Calu3 (cell line): ENCODE measurements around the gene ZNF622. TPM values are rescaled to one million over a fixed set of nuclear protein-coding genes. Genes with fewer than 3 reads are reported as not detected.

Experiments used
- Bru-seq: library from RNA; stranded (reverse); fragments of 400-500 nt; gene quantifications from one replicate; lab custom pipeline; 2021; lab: Mats Ljungman, UMichigan
- BruChase-seq, 2 experiments: library from RNA; stranded (reverse); fragments of 400-500 nt; gene quantifications; one replicate each; lab custom pipeline; 2021; lab: Mats Ljungman, UMichigan
- BruUV-seq: library from RNA; stranded (reverse); fragments of 400-500 nt; replicated peaks from 2 replicates; lab custom pipeline; 2021; lab: Mats Ljungman, UMichigan
- CTCF ChIA-PET: fragments of 300-600 bp; sonication (Branson Sonifier 250); formaldehyde crosslinking; loops from one replicate; lab custom pipeline; 2022; ENCODE audit warnings: antibody characterized with exemption; lab: Charles Lee
- DNase-seq: peaks from one replicate; pipeline ENCODE4 v3.0.0; 2022
- H3K27ac Mint-ChIP-seq: one replicate; pipeline ENCODE4 v1.8.0; 2022; ENCODE audit warnings: mixed read lengths; ENCODE audit not compliant: unreplicated experiment
- H3K27me3 Mint-ChIP-seq: one replicate; pipeline ENCODE4 v1.8.0; 2022; ENCODE audit warnings: mixed read lengths; ENCODE audit not compliant: unreplicated experiment
- H3K36me3 Mint-ChIP-seq: one replicate; pipeline ENCODE4 v1.8.0; 2022; ENCODE audit warnings: mild to moderate bottlenecking, moderate library complexity, mixed read lengths; ENCODE audit not compliant: insufficient read depth, unreplicated experiment
- H3K4me1 Mint-ChIP-seq: one replicate; pipeline ENCODE4 v1.8.0; 2022; ENCODE audit warnings: mild to moderate bottlenecking, low read depth, mixed read lengths; ENCODE audit not compliant: unreplicated experiment
- H3K4me3 Mint-ChIP-seq: one replicate; pipeline ENCODE4 v1.8.0; 2022; ENCODE audit warnings: mild to moderate bottlenecking, low read depth, moderate library complexity, mixed read lengths; ENCODE audit not compliant: unreplicated experiment
- H3K9me3 Mint-ChIP-seq: one replicate; pipeline ENCODE4 v1.8.0; 2022; ENCODE audit warnings: low read depth, mixed read lengths; ENCODE audit not compliant: unreplicated experiment
- CTCF ChIP-seq: fragments of 200-600 bp; IDR thresholded peaks from one replicate; pipeline ENCODE4 v1.8.0; 2022; ENCODE audit warnings: antibody characterized with exemption; ENCODE audit not compliant: unreplicated experiment
- intact Hi-C: fragments of 100-400 bp; cut with micrococcal nuclease; formaldehyde crosslinking; loops from one replicate; pipeline ENCODE4 v1.10.0; 2022; ENCODE audit not compliant: unreplicated experiment
- long read RNA-seq: library from polyadenylated mRNA; stranded (forward); transcript quantifications from one replicate; pipeline ENCODE4 v2.0.0, GENCODE V29; 2022
- total RNA-seq: library from RNA; stranded (reverse); gene quantifications from 2 replicates; pipeline ENCODE4 v1.2.3, GENCODE V29; 2022

The ZNF622 gene, protein sequence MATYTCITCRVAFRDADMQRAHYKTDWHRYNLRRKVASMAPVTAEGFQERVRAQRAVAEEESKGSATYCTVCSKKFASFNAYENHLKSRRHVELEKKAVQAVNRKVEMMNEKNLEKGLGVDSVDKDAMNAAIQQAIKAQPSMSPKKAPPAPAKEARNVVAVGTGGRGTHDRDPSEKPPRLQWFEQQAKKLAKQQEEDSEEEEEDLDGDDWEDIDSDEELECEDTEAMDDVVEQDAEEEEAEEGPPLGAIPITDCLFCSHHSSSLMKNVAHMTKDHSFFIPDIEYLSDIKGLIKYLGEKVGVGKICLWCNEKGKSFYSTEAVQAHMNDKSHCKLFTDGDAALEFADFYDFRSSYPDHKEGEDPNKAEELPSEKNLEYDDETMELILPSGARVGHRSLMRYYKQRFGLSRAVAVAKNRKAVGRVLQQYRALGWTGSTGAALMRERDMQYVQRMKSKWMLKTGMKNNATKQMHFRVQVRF
- total RNA-seq: 28.6 and 31.5 TPM in 2 replicates
- Bru-seq, nascent RNA: percentile 88 among the genes with signal in this experiment
- BruChase-seq, experiment 1, labeled RNA remaining after a 6-hour chase: percentile 59 among the genes with signal in this experiment
- BruChase-seq, experiment 2, labeled RNA remaining after a 2-hour chase: percentile 71 among the genes with signal in this experiment
- long read RNA-seq, transcript ZNF622-201 (6 exons, 1,699 nt): major isoform, 84 of 100 reads
- long read RNA-seq, partial matches to known transcripts: 13 of 100 reads
- long read RNA-seq, other reads (novel, unspliced or antisense): 3 of 100 reads

GRCh38 chr5:16465544-16466432 lies at the start of gene ZNF622:
Gene ZNF622, minus strand, starts transcription at chr5:16465800. Its CDS starts 135 bp downstream, at chr5:16465665.
- no peak for TF ChIP-seq CTCF
- intact Hi-C loops: no loop called here
- H3K27ac Mint-ChIP-seq: peak within 1 kb of the TSS; percentile 92
- peak; percentile 88 for DNase-seq
- CTCF ChIA-PET: no interaction called here
- H3K9me3 Mint-ChIP-seq: no peaks in the 10 kb centered on the region
- peaks cover 32% of the 10 kb centered on the region for H3K4me1 Mint-ChIP-seq
- peaks cover 62% of the 10 kb centered on the region for H3K36me3 Mint-ChIP-seq
- no peaks in the 10 kb centered on the region for H3K27me3 Mint-ChIP-seq
- peak within 1 kb of the TSS; percentile 93 for H3K4me3 Mint-ChIP-seq
- TSS peak; percentile 40 for BruUV-seq

- no peak for TF ChIP-seq CTCF
- Mint-ChIP-seq H3K4me1 (peaks cover 19% of the 10 kb centered on the region), H3K27ac (no peak overlapping the region), H3K9me3 (peaks cover 2% of the 10 kb centered on the region), H3K27me3 (no peaks in the 10 kb centered on the region), H3K36me3 (peaks cover 13% of the 10 kb centered on the region), H3K4me3 (no peak overlapping the region)
- CTCF ChIA-PET: interaction anchor here (1.4 kb wide), 1 partner anchor 35 kb away, joined by 3 read pairs; no protein-coding TSS in a partner anchor
- intact Hi-C loops: no loop called here
- no TSS peak for BruUV-seq
- no peak for DNase-seq
These were observed 44.5 kb upstream of the ZNF622 start for GRCh38 chr5:16510098-16510497.

GRCh38 chr5:16508730-16509531 lies 43.3 kb upstream of the ZNF622 start:
- peak; percentile 74 for DNase-seq
- Mint-ChIP-seq H3K9me3 (peaks cover 2% of the 10 kb centered on the region), H3K27ac (peak overlapping the region; percentile 85), H3K36me3 (peaks cover 13% of the 10 kb centered on the region), H3K4me3 (peak overlapping the region; percentile 63), H3K27me3 (no peaks in the 10 kb centered on the region), H3K4me1 (peaks cover 31% of the 10 kb centered on the region)
- CTCF ChIA-PET: interaction anchor here (1.4 kb wide), 2 partner anchors 14 to 36 kb away, joined by 3 read pairs; no protein-coding TSS in a partner anchor
- no peak for TF ChIP-seq CTCF
- intact Hi-C loops: loop anchor here (1.0 to 5.0 kb wide), 2 partner anchors 12 to 43 kb away; no protein-coding TSS in a partner anchor
- BruUV-seq: no TSS peak
